NOMO-1 treated with DMSO at 0.1 percent for 48 hours (cell line): Measurements from ENCODE around the gene EDEM1.
"Not testable (repeated sequence)": the region's sequence is repeated elsewhere in the genome, so short reads cannot be mapped to it uniquely, and the experiment has no call there.

Source experiments
- DNase-seq: peaks from one replicate; lab custom pipeline; 2025; ENCODE audit not compliant: unreplicated experiment; lab: John Stamatoyannopoulos, UW

The EDEM1 gene

GRCh38 chr3:5172018-5172417, 15.5 kb upstream of the EDEM1 start:
- DNase-seq: no peak

GRCh38 chr3:5179036-5179435, 8.5 kb upstream of the EDEM1 start:
- not testable (repeated sequence) for DNase-seq

GRCh38 chr3:5181469-5182141, 5.9 kb upstream of the EDEM1 start:
- DNase-seq: no peak

GRCh38 chr3:5183714-5184113, 3.8 kb upstream of the EDEM1 start:
- not testable (repeated sequence) for DNase-seq

- DNase-seq: no peak
Measured at GRCh38 chr3:5184499-5184898, 3.0 kb upstream of the EDEM1 start.

- no peak for DNase-seq
Measured at GRCh38 chr3:5185093-5185673, 2.3 kb upstream of the EDEM1 start.

GRCh38 chr3:5186089-5186857, 1.2 kb upstream of the EDEM1 start:
- peak; percentile 97 for DNase-seq

GRCh38 chr3:5186858-5187155, 700 bp upstream of the EDEM1 start:
- DNase-seq: no peak

GRCh38 chr3:5187920-5188418, 462 bp downstream of the EDEM1 start:
- no peak for DNase-seq

- peak; percentile 70 for DNase-seq
Measured at GRCh38 chr3:5188419-5189221, 1.1 kb downstream of the EDEM1 start.

GRCh38 chr3:5190147-5190791, 2.8 kb downstream of the EDEM1 start:
- DNase-seq: no peak

GRCh38 chr3:5191555-5192304, 4.2 kb downstream of the EDEM1 start:
- no peak for DNase-seq

GRCh38 chr3:5192571-5193365, 5.3 kb downstream of the EDEM1 start:
- DNase-seq: peak; percentile 74

- no peak for DNase-seq
Measured at GRCh38 chr3:5194341-5194740, 6.8 kb downstream of the EDEM1 start.

- peak; percentile 79 for DNase-seq
Measured at GRCh38 chr3:5194801-5195509, 7.4 kb downstream of the EDEM1 start.

GRCh38 chr3:5195605-5196004, 8.1 kb downstream of the EDEM1 start:
- peak; percentile 75 for DNase-seq

GRCh38 chr3:5197022-5197421, 9.5 kb downstream of the EDEM1 start:
- DNase-seq: no peak

- peak; percentile 93 for DNase-seq
Measured at GRCh38 chr3:5197470-5198312, 10.2 kb downstream of the EDEM1 start.
